ENCODE data around the gene GSK3B.

GSK3B gene

GRCh38 chr3:120093911-120094775 is at the start of gene GSK3B:
TSS of gene GSK3B (minus strand) at chr3:120094447. CDS start at chr3:120093434, 1,013 bp downstream.
- DNase-seq (ENCODE audit: low spot score): peak; percentile 98

GRCh38 chr3:120143676-120144075 is 49.4 kb upstream of the GSK3B start:
- DNase-seq (ENCODE audit: low spot score): no peak

- no peak for DNase-seq (ENCODE audit: low spot score)
Measured at GRCh38 chr3:120142236-120142635, 48.0 kb upstream of the GSK3B start.

GRCh38 chr3:120140098-120140742 is 46.0 kb upstream of the GSK3B start:
- no peak for DNase-seq (ENCODE audit: low spot score)

GRCh38 chr3:120139140-120139539 is 44.9 kb upstream of the GSK3B start:
- no peak for DNase-seq (ENCODE audit: low spot score)

GRCh38 chr3:120137548-120137947 is 43.3 kb upstream of the GSK3B start:
- DNase-seq (ENCODE audit: low spot score): no peak

DNA sequence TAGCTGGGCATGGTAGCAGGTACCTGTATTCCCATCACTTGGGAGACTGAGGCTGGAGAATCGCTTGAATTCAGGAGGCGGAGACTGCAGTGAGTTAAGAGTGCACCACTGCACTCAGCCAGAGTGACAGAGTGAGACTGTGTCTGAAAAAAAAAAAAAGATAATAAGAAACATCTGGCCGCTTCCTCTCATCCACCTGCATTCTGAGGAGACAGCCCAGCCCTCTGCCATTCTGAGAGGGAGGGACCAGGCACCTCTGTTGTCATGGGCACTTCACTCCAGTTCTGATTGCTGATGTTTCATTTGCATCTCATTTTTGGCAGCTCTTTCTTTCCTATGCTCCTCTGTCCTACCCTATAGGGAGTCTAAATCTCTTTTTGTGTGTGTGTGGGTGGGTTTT is 36.4 kb upstream of the GSK3B start:
- no peak for DNase-seq (ENCODE audit: low spot score)

DNA sequence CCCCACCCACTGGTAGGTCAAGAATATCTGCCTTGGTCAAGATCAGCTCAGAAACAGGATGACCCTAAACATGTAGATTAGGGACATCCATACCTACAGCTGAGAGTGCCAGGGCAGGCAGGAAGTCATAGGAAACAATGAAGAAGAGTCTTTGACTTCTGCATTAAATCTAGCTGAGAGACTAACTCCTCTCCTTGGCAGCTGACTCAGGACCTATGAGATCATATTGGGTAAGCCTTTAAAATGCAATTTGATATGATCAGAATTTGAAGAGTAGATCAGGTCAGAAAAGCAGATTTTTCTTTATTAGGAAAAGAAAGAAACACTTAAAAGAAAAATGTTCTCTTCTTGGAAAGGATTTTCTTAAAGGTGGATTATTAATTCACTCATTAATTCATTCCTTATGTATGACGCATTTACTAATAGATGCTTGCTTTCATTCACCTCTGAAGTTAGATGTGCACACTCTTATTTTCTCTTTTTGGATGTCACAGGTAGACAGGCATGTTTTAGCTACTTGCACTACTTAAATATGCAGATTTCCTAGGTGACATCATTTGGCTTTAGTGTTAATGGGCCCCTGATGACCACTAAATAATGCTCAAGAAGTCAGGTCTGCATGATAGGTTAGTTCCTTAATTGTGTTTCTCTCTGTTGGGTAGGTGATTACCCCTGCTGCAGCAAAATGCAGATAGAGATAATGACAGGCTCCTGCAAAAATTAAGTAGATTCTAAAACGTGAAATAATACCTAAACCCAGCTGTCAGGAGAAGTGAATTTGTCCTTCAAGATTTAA is 35.7 kb upstream of the GSK3B start:
- no peak for DNase-seq (ENCODE audit: low spot score)

GRCh38 chr3:120129051-120129450 is 34.8 kb upstream of the GSK3B start:
- no peak for DNase-seq (ENCODE audit: low spot score)

DNA sequence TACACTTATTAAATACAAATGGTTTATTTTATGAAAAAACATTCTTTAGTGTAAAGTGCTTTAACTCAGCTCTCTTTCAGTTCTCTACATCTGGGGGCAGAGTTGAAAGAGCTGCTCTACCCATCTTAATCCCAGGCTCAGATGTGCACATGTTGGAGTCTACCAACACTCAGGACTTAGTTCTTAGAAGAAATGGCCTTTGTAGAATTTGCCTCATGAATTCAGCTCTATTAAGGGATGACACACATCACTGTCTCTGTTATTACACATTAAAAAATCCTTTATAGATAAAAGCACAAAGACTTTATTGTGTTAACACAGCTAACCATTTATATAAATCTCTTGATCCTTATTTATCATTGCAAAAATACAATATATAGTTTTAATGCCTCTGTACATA is 31.7 kb upstream of the GSK3B start:
- no peak for DNase-seq (ENCODE audit: low spot score)

DNA sequence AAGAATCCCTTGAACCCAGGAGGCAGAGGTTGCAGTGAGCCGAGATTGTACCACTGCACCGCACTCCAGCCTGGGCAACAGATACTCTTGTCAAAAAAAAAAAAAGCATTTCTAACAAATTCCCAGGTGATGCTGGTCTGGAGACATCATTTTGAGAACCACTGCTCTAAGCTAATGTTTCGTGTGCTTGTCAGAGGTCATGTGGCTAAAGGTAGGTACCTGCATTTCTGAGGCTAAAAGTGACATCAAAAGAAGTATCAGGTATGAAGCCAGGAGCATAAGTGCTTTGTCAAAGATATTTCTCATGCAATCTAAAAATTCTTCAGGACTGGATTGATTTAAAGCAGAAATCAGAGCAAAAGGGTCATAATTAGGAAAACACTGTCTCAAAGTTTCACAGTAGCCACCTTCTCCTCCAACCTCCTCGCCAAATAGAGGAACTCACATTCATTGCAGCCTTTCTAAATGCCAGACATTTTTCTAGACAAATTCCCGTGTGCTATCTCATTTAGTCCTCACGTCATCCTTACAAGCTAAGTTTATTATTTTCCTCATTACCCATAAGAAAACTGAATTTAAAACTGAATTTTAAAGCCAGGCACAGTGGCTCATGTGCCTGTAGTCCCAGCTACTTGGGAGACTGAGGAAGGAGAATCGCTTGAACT is 25.7 kb upstream of the GSK3B start:
- no peak for DNase-seq (ENCODE audit: low spot score)

GRCh38 chr3:120114981-120115380 is 20.7 kb upstream of the GSK3B start:
- DNase-seq (ENCODE audit: low spot score): no peak

- no peak for DNase-seq (ENCODE audit: low spot score)
Measured at GRCh38 chr3:120114376-120114775, 20.1 kb upstream of the GSK3B start.

GRCh38 chr3:120113128-120114116 is 19.2 kb upstream of the GSK3B start:
- DNase-seq (ENCODE audit: low spot score): no peak

DNA sequence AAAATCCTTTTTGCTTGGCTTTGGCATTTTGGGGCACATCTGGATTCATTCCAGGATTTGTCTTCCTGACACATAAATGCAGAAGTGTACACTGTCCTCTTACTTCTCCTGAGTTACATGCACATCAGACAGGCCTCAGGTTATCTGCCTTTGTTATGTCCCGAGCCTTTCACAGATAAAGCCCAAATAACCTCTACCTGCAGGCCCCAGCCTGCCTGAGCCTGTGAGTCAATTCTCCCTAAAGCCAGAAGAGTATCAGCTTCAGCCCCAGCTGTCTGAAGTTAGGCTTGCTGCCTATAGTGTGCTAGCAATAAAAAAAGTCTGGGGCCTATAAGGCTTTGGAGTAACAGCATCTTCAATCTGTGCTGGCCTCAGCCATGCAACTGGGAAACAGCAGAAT is 17.7 kb upstream of the GSK3B start:
- DNase-seq (ENCODE audit: low spot score): no peak

- DNase-seq (ENCODE audit: low spot score): no peak
Measured at GRCh38 chr3:120103276-120103675, 9.0 kb upstream of the GSK3B start.

- peak; percentile 41 for DNase-seq (ENCODE audit: low spot score)
Measured at GRCh38 chr3:120102674-120103073, 8.4 kb upstream of the GSK3B start.

GRCh38 chr3:120102232-120102631 is 8.0 kb upstream of the GSK3B start:
- DNase-seq (ENCODE audit: low spot score): no peak

DNA sequence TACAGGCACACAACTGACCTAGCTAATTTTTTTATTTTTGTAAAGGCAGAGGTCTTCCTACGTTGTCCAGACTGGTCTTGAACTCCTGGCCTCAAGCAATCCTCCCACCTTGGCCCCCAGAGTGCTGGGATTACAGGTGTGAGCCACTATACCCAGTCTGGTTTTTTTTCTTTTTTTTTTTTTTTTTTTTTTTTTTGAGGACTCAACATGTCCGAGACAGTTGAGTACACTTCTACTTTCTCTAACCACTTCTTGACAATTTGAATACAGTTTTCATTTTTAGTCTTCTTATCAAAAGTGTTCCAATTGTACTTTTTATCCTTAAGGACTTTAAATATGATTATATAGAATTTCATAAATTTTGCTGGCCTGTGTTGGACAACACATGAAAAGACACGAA is 7.4 kb upstream of the GSK3B start:
- DNase-seq (ENCODE audit: low spot score): no peak

- no peak for DNase-seq (ENCODE audit: low spot score)
Measured at GRCh38 chr3:120100711-120101110, 6.5 kb upstream of the GSK3B start.

- no peak for DNase-seq (ENCODE audit: low spot score)
Measured at GRCh38 chr3:120098710-120099109, 4.5 kb upstream of the GSK3B start.

Measured in Ammon's horn (tissue), 1 donor.